WTC11 (cell line): ENCODE results near the gene ZNF730. TPM values are rescaled to one million over a fixed set of nuclear protein-coding genes. Genes with fewer than 3 reads are reported as not detected.

ENCODE experiments used
- ATAC-seq: fragments of 200-7000 bp; cut with Tn5 transposase; 2 replicates; pipeline ENCODE4 v1.10.0; 2021; ENCODE audit warnings: mild to moderate bottlenecking, moderate library complexity
- CTCF ChIA-PET: fragments of 300-600 bp; sonication (Branson Sonifier 250); formaldehyde crosslinking; loops from one replicate; lab custom pipeline; 2021; ENCODE audit warnings: antibody characterized with exemption; lab: Charles Lee
- POLR2A ChIA-PET: fragments of 350-600 bp; sonication (Branson Sonifier 250); formaldehyde crosslinking; loops from one replicate; lab custom pipeline; 2021; ENCODE audit warnings: antibody characterized with exemption; lab: Charles Lee
- DNase-seq: peaks from one replicate; pipeline ENCODE4 v3.0.0; 2021; ENCODE audit warnings: low spot score
- H3K27ac Mint-ChIP-seq: 2 replicates; pipeline ENCODE4 v1.8.0; 2021; ENCODE audit warnings: mixed read lengths
- H3K27me3 Mint-ChIP-seq: 2 replicates; pipeline ENCODE4 v1.8.0; 2021; ENCODE audit warnings: low read depth, mild to moderate bottlenecking, moderate library complexity, mixed read lengths
- H3K36me3 Mint-ChIP-seq: 2 replicates; pipeline ENCODE4 v1.8.0; 2021; ENCODE audit warnings: mixed read lengths
- H3K4me1 Mint-ChIP-seq: 2 replicates; pipeline ENCODE4 v1.8.0; 2022; ENCODE audit warnings: mixed read lengths
- H3K4me3 Mint-ChIP-seq: 2 replicates; pipeline ENCODE4 v1.8.0; 2021; ENCODE audit warnings: mild to moderate bottlenecking, moderate library complexity, mixed read lengths
- H3K9me3 Mint-ChIP-seq: 2 replicates; pipeline ENCODE4 v1.8.0; 2021; ENCODE audit warnings: mixed read lengths
- CREB1 ChIP-seq: sonication (generic); formaldehyde crosslinking; IDR thresholded peaks from 2 replicates; pipeline ENCODE4 v1.8.0; 2023; ENCODE audit warnings: mild to moderate bottlenecking, missing genetic modification reagents
- ESRRA ChIP-seq: sonication (generic); formaldehyde crosslinking; IDR thresholded peaks from 2 replicates; pipeline ENCODE4 v1.8.1; 2022; ENCODE audit warnings: mild to moderate bottlenecking, missing genetic modification reagents, borderline replicate concordance
- FOXK1 ChIP-seq: sonication (generic); formaldehyde crosslinking; IDR thresholded peaks from 2 replicates; pipeline ENCODE4 v1.8.0; 2022; ENCODE audit warnings: mild to moderate bottlenecking, moderate library complexity, missing genetic modification reagents
- GTF2I ChIP-seq: fragments of 250-450 bp; sonication (Bioruptor Pico); conservative IDR thresholded peaks from 2 replicates; pipeline ENCODE4 v1.4.0; 2021; ENCODE audit warnings: mild to moderate bottlenecking
- IRF2 ChIP-seq: sonication (generic); formaldehyde crosslinking; IDR thresholded peaks from 2 replicates; pipeline ENCODE4 v1.8.0; 2022; ENCODE audit warnings: low read depth, missing genetic modification reagents, borderline replicate concordance
- KAT7 ChIP-seq: sonication (generic); formaldehyde crosslinking; IDR thresholded peaks from 2 replicates; pipeline ENCODE4 v1.8.1; 2023; ENCODE audit warnings: missing genetic modification reagents, mild to moderate bottlenecking, borderline replicate concordance
- MXD4 ChIP-seq: fragments of 250-450 bp; sonication (Bioruptor Pico); IDR thresholded peaks from 2 replicates; pipeline ENCODE4 v1.8.0; 2021; ENCODE audit warnings: mild to moderate bottlenecking, moderate library complexity, borderline replicate concordance
- NFE2L1 ChIP-seq: sonication (generic); formaldehyde crosslinking; IDR thresholded peaks from 2 replicates; pipeline ENCODE4 v1.8.1; 2023; ENCODE audit warnings: missing genetic modification reagents
- NFYB ChIP-seq: sonication (generic); formaldehyde crosslinking; conservative IDR thresholded peaks from 2 replicates; pipeline ENCODE4 v1.8.0; 2022; ENCODE audit warnings: low read depth, missing genetic modification reagents
- PRRX2 ChIP-seq: fragments of 250-450 bp; sonication (Bioruptor Pico); IDR thresholded peaks from 2 replicates; pipeline ENCODE4 v1.8.0; 2021; ENCODE audit warnings: mild to moderate bottlenecking
- TCF7 ChIP-seq: sonication (generic); formaldehyde crosslinking; IDR thresholded peaks from 2 replicates; pipeline ENCODE4 v1.8.0; 2022; ENCODE audit warnings: mild to moderate bottlenecking, low read depth, missing genetic modification reagents, moderate library complexity
- TEAD1 ChIP-seq: sonication (generic); formaldehyde crosslinking; IDR thresholded peaks from 2 replicates; pipeline ENCODE4 v1.8.0; 2022; ENCODE audit warnings: mild to moderate bottlenecking, missing genetic modification reagents
- ZBTB21 ChIP-seq: sonication (generic); formaldehyde crosslinking; IDR thresholded peaks from 2 replicates; pipeline ENCODE4 v1.8.1; 2023; ENCODE audit warnings: mild to moderate bottlenecking, missing genetic modification reagents, borderline replicate concordance
- ZNF121 ChIP-seq: sonication (generic); formaldehyde crosslinking; IDR thresholded peaks from 2 replicates; pipeline ENCODE4 v1.8.0; 2023; ENCODE audit warnings: missing genetic modification reagents
- ZNF232 ChIP-seq: sonication (generic); formaldehyde crosslinking; IDR thresholded peaks from 2 replicates; pipeline ENCODE4 v1.8.0; 2022; ENCODE audit warnings: mild to moderate bottlenecking, missing genetic modification reagents
- ZNF263 ChIP-seq: sonication (generic); formaldehyde crosslinking; IDR thresholded peaks from 2 replicates; pipeline ENCODE4 v1.8.1; 2022; ENCODE audit warnings: low read depth, mild to moderate bottlenecking, moderate library complexity, missing genetic modification reagents
- ZNF396 ChIP-seq: fragments of 250-450 bp; sonication (Bioruptor Pico); IDR thresholded peaks from 2 replicates; pipeline ENCODE4 v1.8.0; 2021; ENCODE audit warnings: mild to moderate bottlenecking, moderate library complexity, borderline replicate concordance
- total RNA-seq: library from RNA; stranded (reverse); gene quantifications from 3 replicates; pipeline ENCODE4 v1.2.3, GENCODE V29; 2021
- TF ChIP-seq, protein P1 (sequence below): sonication (generic); formaldehyde crosslinking; IDR thresholded peaks from 2 replicates; pipeline ENCODE4 v1.8.1; 2023; ENCODE audit warnings: mild to moderate bottlenecking, missing genetic modification reagents, moderate library complexity
- TF ChIP-seq, protein P2 (sequence below): fragments of 250-450 bp; sonication (Bioruptor Pico); IDR thresholded peaks from 2 replicates; pipeline ENCODE4 v1.9.0; 2021; ENCODE audit warnings: moderate library complexity, mild to moderate bottlenecking, inconsistent platforms, borderline replicate concordance
- TF ChIP-seq, protein P3 (sequence below): sonication (generic); formaldehyde crosslinking; IDR thresholded peaks from 2 replicates; pipeline ENCODE4 v1.8.0; 2023; ENCODE audit warnings: missing genetic modification reagents
- TF ChIP-seq, protein P4 (sequence below): fragments of 250-450 bp; sonication (Bioruptor Pico); IDR thresholded peaks from 2 replicates; pipeline ENCODE4 v1.8.0; 2021; ENCODE audit warnings: mild to moderate bottlenecking
- TF ChIP-seq, protein P5 (sequence below): sonication (generic); formaldehyde crosslinking; IDR thresholded peaks from 2 replicates; pipeline ENCODE4 v1.8.1; 2023; ENCODE audit warnings: mild to moderate bottlenecking, missing genetic modification reagents, moderate library complexity
- TF ChIP-seq, protein P6 (sequence below): sonication (generic); formaldehyde crosslinking; IDR thresholded peaks from 2 replicates; pipeline ENCODE4 v1.8.1; 2022; ENCODE audit warnings: mild to moderate bottlenecking, moderate library complexity, missing genetic modification reagents
- TF ChIP-seq, protein P7 (sequence below): sonication (generic); formaldehyde crosslinking; IDR thresholded peaks from 2 replicates; pipeline ENCODE4 v1.8.0; 2023; ENCODE audit warnings: mild to moderate bottlenecking, missing genetic modification reagents

The ZNF730 gene
- total RNA-seq, 1 experiment from 2014 or later: 38.0 TPM

DNA sequence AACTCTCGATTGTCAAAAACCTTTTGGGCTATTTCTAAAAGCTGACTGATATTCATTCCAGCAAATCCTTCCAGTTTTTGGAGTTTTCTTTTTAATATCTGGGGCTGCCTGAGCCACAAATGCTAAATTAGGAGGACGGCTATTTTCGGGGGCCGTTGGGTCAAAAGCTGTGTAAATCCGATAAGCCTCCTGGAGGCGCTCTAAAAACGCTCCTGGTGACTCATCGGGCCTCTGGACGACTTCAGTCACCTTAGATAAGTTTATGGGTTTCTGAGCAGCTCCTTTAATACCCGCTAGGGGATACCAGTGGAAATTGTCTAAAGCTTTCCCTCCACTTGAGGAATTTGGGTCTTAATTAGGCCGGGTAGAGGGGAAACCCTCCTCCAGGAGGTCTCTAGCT, 66.4 kb downstream of the ZNF730 start (continued):
- TF ChIP-seq KAT7 (CRISPR knock-in tag) (no peak), ZBTB21 (no peak), ESRRA (CRISPR knock-in tag) (no peak), NFE2L1 (no peak), MXD4 (CRISPR knock-in tag) (no peak), ZNF121 (CRISPR knock-in tag) (no peak), ZNF396 (CRISPR knock-in tag) (no peak), TCF7 (no peak), NFYB (CRISPR knock-in tag) (no peak), TEAD1 (no peak)
- TF ChIP-seq, protein P1, sequence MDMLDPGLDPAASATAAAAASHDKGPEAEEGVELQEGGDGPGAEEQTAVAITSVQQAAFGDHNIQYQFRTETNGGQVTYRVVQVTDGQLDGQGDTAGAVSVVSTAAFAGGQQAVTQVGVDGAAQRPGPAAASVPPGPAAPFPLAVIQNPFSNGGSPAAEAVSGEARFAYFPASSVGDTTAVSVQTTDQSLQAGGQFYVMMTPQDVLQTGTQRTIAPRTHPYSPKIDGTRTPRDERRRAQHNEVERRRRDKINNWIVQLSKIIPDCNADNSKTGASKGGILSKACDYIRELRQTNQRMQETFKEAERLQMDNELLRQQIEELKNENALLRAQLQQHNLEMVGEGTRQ (CRISPR knock-in tag): no peak
- TF ChIP-seq, protein P2, sequence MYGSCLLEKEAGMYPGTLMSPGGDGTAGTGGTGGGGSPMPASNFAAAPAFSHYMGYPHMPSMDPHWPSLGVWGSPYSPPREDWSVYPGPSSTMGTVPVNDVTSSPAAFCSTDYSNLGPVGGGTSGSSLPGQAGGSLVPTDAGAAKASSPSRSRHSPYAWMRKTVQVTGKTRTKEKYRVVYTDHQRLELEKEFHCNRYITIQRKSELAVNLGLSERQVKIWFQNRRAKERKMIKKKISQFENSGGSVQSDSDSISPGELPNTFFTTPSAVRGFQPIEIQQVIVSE (CRISPR knock-in tag): no peak
- TF ChIP-seq, protein P3, sequence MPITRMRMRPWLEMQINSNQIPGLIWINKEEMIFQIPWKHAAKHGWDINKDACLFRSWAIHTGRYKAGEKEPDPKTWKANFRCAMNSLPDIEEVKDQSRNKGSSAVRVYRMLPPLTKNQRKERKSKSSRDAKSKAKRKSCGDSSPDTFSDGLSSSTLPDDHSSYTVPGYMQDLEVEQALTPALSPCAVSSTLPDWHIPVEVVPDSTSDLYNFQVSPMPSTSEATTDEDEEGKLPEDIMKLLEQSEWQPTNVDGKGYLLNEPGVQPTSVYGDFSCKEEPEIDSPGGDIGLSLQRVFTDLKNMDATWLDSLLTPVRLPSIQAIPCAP (CRISPR knock-in tag): no peak

DNA sequence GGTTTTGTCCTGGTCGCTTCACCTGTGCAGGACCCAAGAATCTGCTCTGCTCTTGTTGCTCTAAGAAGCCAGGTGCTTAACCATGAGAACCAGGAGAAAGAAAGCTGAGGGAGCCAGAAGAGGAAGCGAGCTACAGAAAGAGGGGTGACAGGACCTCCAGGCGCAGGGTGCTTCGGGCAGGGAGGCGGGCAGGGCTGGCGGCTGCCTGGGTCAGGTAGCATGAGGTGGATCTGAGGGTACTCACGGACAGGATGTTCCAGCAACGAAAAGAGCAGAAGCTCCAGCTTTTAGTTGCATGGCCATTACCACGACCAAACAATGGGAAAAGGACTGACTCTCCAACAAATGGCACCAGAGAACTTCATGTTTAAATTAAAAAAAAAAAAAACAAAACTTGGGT, 73.5 kb downstream of the ZNF730 start:
- ChIA-PET POLR2A (no interaction called here), CTCF (no interaction called here)
- Mint-ChIP-seq H3K27me3 (no peaks in the 10 kb centered on the region; the same call in 1 of the 2 replicates), H3K4me1 (no peaks in the 10 kb centered on the region), H3K36me3 (peaks cover 6% of the 10 kb centered on the region; the same call in 1 of the 2 replicates), H3K4me3 (no peak overlapping the region), H3K9me3 (peaks cover 18% of the 10 kb centered on the region), H3K27ac (no peak overlapping the region)
- DNase-seq (no peak), ATAC-seq (no peak)
- TF ChIP-seq GTF2I (CRISPR knock-in tag) (no peak), ZNF232 (CRISPR knock-in tag) (no peak), FOXK1 (CRISPR knock-in tag) (no peak), CREB1 (no peak), ZNF263 (CRISPR knock-in tag) (no peak), PRRX2 (CRISPR knock-in tag) (no peak), IRF2 (no peak), ZNF121 (CRISPR knock-in tag) (no peak), ESRRA (CRISPR knock-in tag) (no peak)
- TF ChIP-seq, protein P4, sequence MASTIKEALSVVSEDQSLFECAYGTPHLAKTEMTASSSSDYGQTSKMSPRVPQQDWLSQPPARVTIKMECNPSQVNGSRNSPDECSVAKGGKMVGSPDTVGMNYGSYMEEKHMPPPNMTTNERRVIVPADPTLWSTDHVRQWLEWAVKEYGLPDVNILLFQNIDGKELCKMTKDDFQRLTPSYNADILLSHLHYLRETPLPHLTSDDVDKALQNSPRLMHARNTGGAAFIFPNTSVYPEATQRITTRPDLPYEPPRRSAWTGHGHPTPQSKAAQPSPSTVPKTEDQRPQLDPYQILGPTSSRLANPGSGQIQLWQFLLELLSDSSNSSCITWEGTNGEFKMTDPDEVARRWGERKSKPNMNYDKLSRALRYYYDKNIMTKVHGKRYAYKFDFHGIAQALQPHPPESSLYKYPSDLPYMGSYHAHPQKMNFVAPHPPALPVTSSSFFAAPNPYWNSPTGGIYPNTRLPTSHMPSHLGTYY: no peak
- TF ChIP-seq, protein P5, sequence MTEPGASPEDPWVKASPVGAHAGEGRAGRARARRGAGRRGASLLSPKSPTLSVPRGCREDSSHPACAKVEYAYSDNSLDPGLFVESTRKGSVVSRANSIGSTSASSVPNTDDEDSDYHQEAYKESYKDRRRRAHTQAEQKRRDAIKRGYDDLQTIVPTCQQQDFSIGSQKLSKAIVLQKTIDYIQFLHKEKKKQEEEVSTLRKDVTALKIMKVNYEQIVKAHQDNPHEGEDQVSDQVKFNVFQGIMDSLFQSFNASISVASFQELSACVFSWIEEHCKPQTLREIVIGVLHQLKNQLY (CRISPR knock-in tag): no peak
- TF ChIP-seq, protein P6, sequence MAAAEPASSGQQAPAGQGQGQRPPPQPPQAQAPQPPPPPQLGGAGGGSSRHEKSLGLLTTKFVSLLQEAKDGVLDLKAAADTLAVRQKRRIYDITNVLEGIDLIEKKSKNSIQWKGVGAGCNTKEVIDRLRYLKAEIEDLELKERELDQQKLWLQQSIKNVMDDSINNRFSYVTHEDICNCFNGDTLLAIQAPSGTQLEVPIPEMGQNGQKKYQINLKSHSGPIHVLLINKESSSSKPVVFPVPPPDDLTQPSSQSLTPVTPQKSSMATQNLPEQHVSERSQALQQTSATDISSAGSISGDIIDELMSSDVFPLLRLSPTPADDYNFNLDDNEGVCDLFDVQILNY (CRISPR knock-in tag): no peak
- TF ChIP-seq, protein P7, sequence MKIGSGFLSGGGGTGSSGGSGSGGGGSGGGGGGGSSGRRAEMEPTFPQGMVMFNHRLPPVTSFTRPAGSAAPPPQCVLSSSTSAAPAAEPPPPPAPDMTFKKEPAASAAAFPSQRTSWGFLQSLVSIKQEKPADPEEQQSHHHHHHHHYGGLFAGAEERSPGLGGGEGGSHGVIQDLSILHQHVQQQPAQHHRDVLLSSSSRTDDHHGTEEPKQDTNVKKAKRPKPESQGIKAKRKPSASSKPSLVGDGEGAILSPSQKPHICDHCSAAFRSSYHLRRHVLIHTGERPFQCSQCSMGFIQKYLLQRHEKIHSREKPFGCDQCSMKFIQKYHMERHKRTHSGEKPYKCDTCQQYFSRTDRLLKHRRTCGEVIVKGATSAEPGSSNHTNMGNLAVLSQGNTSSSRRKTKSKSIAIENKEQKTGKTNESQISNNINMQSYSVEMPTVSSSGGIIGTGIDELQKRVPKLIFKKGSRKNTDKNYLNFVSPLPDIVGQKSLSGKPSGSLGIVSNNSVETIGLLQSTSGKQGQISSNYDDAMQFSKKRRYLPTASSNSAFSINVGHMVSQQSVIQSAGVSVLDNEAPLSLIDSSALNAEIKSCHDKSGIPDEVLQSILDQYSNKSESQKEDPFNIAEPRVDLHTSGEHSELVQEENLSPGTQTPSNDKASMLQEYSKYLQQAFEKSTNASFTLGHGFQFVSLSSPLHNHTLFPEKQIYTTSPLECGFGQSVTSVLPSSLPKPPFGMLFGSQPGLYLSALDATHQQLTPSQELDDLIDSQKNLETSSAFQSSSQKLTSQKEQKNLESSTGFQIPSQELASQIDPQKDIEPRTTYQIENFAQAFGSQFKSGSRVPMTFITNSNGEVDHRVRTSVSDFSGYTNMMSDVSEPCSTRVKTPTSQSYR: no peak
